DOHH2 (cell line): ENCODE data around the gene PLIN1.

Source experiments
- H3F3A ChIP-seq: fragments of 200-600 bp; sonication (generic), shearing (Covaris generic); 2 replicates; pipeline ENCODE4 v1.6.0; 2016; ENCODE audit warnings: antibody characterized with exemption, mild to moderate bottlenecking; ENCODE audit not compliant: control insufficient read depth, insufficient read depth
- H3K27ac ChIP-seq: fragments of 200-600 bp; sonication (generic); 2 replicates; pipeline ENCODE4 v1.5.1; 2014; ENCODE audit warnings: low read depth, mild to moderate bottlenecking, low read length, moderate library complexity
- H3K27me3 ChIP-seq: fragments of 200-600 bp; sonication (generic); 2 replicates; pipeline ENCODE4 v1.6.1; 2014; ENCODE audit warnings: mild to moderate bottlenecking, low read length, mixed read lengths; ENCODE audit not compliant: control insufficient read depth
- H3K36me3 ChIP-seq: fragments of 200-600 bp; sonication (generic); 2 replicates; pipeline ENCODE4 v1.6.1; 2014; ENCODE audit warnings: mild to moderate bottlenecking, low read length, moderate library complexity, mixed read lengths; ENCODE audit not compliant: control insufficient read depth
- H3K4me1 ChIP-seq: fragments of 200-600 bp; sonication (generic); 2 replicates; pipeline ENCODE4 v1.6.1; 2014; ENCODE audit warnings: mild to moderate bottlenecking, low read length, mixed read lengths; ENCODE audit not compliant: control insufficient read depth
- H3K4me2 ChIP-seq: fragments of 200-600 bp; sonication (generic); 2 replicates; pipeline ENCODE4 v1.6.0; 2014; ENCODE audit warnings: mild to moderate bottlenecking, low read length, moderate library complexity
- H3K4me3 ChIP-seq: fragments of 200-600 bp; sonication (generic); 2 replicates; pipeline ENCODE4 v1.5.1; 2014; ENCODE audit warnings: mild to moderate bottlenecking, low read length, mixed read lengths
- H3K79me2 ChIP-seq: fragments of 200-600 bp; sonication (generic); 2 replicates; pipeline ENCODE4 v1.6.1; 2014; ENCODE audit warnings: mild to moderate bottlenecking, low read length, mixed read lengths; ENCODE audit not compliant: control insufficient read depth
- H3K9me2 ChIP-seq: fragments of 200-600 bp; sonication (generic); replicated peaks from 2 replicates; pipeline ENCODE4 v1.6.1; 2014; ENCODE audit warnings: mild to moderate bottlenecking, low read length, mixed read lengths; ENCODE audit not compliant: control insufficient read depth
- H3K9me3 ChIP-seq: fragments of 200-600 bp; sonication (generic); 2 replicates; pipeline ENCODE4 v1.6.1; 2014; ENCODE audit warnings: antibody characterized with exemption, low read length, mixed read lengths; ENCODE audit not compliant: control insufficient read depth, insufficient read depth
- H4K20me1 ChIP-seq: fragments of 200-600 bp; sonication (generic); 2 replicates; pipeline ENCODE4 v1.6.0; 2014; ENCODE audit warnings: low read depth, mild to moderate bottlenecking, antibody characterized with exemption, low read length, moderate library complexity; ENCODE audit not compliant: control insufficient read depth, insufficient read depth
- CTCF ChIP-seq: fragments of 200-600 bp; sonication (generic); IDR thresholded peaks from one replicate; pipeline ENCODE4 v1.5.1; 2014; ENCODE audit warnings: antibody characterized with exemption, mild to moderate bottlenecking, low read depth, low read length; ENCODE audit not compliant: poor library complexity, severe bottlenecking
- EZH2phosphoT487 ChIP-seq: fragments of 200-600 bp; sonication (generic); IDR thresholded peaks from 2 replicates; pipeline ENCODE4 v1.6.1; 2017; ENCODE audit warnings: borderline replicate concordance, mild to moderate bottlenecking, antibody characterized with exemption, low read length, moderate library complexity, mixed read lengths

PLIN1 gene

GRCh38 chr15:89652666-89653065 is 26.5 kb downstream of the PLIN1 start:
- Histone ChIP-seq H3F3A (no peaks in the 10 kb centered on the region), H3K36me3 (no peaks in the 10 kb centered on the region)

GRCh38 chr15:89652131-89652530 is 27.0 kb downstream of the PLIN1 start:
- H3K27ac ChIP-seq: no peak overlapping the region
- peaks cover 28% of the 10 kb centered on the region for H3K27me3 ChIP-seq
- H3K4me1 ChIP-seq: no peaks in the 10 kb centered on the region
- no peaks in the 10 kb centered on the region for H4K20me1 ChIP-seq
- no peak overlapping the region for H3K4me2 ChIP-seq
- H3K9me2 ChIP-seq: no peaks in the 10 kb centered on the region
- no peaks in the 10 kb centered on the region for H3K9me3 ChIP-seq
- TF ChIP-seq EZH2phosphoT487 (no peak), CTCF (no peak)
- no peaks in the 10 kb centered on the region for H3K36me3 ChIP-seq
- no peaks in the 10 kb centered on the region for H3K79me2 ChIP-seq
- H3F3A ChIP-seq: no peaks in the 10 kb centered on the region
- no peak overlapping the region for H3K4me3 ChIP-seq

More at GRCh38 chr15:89652666-89653065, 26.5 kb downstream of the PLIN1 start:
- no peaks in the 10 kb centered on the region for H3K4me1 ChIP-seq
- H3K27me3 ChIP-seq: peaks cover 30% of the 10 kb centered on the region
- TF ChIP-seq CTCF: no peak
- TF ChIP-seq EZH2phosphoT487: no peak
- H3K79me2 ChIP-seq: no peaks in the 10 kb centered on the region
- no peaks in the 10 kb centered on the region for H3K9me3 ChIP-seq
- no peaks in the 10 kb centered on the region for H4K20me1 ChIP-seq
- H3K9me2 ChIP-seq: no peaks in the 10 kb centered on the region
- H3K4me3 ChIP-seq: no peak overlapping the region
- H3K4me2 ChIP-seq: no peak overlapping the region
- no peak overlapping the region for H3K27ac ChIP-seq

- Histone ChIP-seq H3K9me3 (no peaks in the 10 kb centered on the region), H3K27ac (no peak overlapping the region), H3K9me2 (no peaks in the 10 kb centered on the region), H3K79me2 (no peaks in the 10 kb centered on the region), H3K4me3 (no peak overlapping the region), H3F3A (no peaks in the 10 kb centered on the region), H3K4me1 (no peaks in the 10 kb centered on the region), H4K20me1 (no peaks in the 10 kb centered on the region), H3K36me3 (no peaks in the 10 kb centered on the region), H3K4me2 (no peak overlapping the region), H3K27me3 (peaks cover 11% of the 10 kb centered on the region)
- no peak for TF ChIP-seq EZH2phosphoT487
These were observed 29.5 kb downstream of the PLIN1 start for GRCh38 chr15:89649716-89650115.

GRCh38 chr15:89649013-89649625 is 30.0 kb downstream of the PLIN1 start:
- H4K20me1 ChIP-seq: no peaks in the 10 kb centered on the region
- TF ChIP-seq EZH2phosphoT487 (no peak), CTCF (no peak)
- H3K27me3 ChIP-seq: peaks cover 5% of the 10 kb centered on the region; the same call in 1 of the 2 replicates
- no peaks in the 10 kb centered on the region for H3K9me2 ChIP-seq
- H3K9me3 ChIP-seq: no peaks in the 10 kb centered on the region
- H3K4me2 ChIP-seq: no peak overlapping the region
- H3K79me2 ChIP-seq: no peaks in the 10 kb centered on the region
- no peaks in the 10 kb centered on the region for H3F3A ChIP-seq
- H3K27ac ChIP-seq: no peak overlapping the region
- no peak overlapping the region for H3K4me3 ChIP-seq
- no peaks in the 10 kb centered on the region for H3K36me3 ChIP-seq
- no peaks in the 10 kb centered on the region for H3K4me1 ChIP-seq
